ENCODE measurements around the gene LIPA.
"Not testable (repeated sequence)": the region's sequence is repeated elsewhere in the genome, so short reads cannot be mapped to it uniquely, and the experiment has no call there.

LIPA gene

DNA sequence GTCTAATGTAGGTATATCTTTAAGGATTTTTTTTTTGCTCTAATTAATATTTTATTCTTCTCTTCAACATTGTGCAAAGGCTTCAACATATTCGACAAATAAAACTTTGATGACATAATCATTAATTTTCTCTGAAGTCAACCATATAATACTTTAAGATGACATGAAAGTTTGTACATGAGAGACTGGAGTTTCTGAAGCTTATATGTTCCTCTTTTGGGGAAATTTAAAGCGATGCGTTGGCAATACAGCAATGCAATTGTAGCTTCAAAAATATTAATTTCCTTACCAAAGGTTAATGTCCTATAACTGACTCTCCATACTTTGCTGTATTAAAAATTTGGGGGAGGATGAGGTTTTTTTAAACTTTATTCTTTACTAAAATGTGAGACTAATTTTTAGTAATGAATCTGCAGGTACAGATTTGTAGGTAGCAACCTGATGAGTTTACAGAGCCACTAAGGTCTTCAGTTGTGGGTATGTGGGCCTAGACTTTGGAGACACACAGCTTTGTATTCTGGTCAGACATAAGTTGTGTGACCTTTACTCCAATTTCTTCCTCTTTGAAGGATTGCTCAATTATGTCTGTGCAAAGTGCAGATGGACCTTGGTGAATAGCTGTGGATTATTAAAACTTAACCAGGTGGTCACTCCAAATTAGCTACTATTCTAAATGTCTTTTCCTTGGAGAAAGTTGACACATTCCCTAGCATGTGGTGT is 18.0 kb upstream of the LIPA start:
- no peak for FAIRE-seq

DNA sequence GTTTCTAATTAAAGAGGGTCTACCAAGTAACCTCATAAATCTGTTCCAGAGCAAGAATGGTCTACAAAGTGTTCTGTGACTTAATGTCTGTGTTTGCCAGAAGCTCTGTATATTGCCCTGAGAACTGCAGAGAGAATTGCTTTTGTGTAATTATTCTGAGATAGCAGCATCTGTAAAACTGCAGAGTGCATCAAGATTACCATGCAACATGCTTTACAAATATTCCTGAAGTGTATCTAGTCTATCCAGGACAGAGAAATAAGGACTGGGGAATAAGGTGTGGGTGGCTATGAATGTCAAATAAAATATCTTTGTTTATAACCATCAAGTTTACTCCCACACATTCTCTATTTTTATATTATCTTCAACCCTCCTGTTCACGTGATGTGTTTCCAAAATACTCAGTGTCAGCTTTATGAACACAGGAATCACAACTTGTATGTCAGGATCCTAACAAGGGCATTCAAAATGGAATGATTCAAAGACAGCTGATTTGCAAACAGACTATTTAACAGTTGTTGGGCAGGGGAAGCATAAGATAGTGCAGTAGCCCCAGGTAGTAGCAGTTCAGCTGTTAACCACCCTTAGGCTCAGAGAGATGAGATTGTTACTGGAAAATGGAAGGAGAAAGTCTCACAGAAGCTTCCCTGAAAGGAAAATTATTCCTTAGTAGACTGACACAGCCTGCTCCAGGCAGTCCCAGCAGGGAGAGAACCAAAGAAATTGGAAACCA is 15.3 kb upstream of the LIPA start:
- no peak for FAIRE-seq

DNA sequence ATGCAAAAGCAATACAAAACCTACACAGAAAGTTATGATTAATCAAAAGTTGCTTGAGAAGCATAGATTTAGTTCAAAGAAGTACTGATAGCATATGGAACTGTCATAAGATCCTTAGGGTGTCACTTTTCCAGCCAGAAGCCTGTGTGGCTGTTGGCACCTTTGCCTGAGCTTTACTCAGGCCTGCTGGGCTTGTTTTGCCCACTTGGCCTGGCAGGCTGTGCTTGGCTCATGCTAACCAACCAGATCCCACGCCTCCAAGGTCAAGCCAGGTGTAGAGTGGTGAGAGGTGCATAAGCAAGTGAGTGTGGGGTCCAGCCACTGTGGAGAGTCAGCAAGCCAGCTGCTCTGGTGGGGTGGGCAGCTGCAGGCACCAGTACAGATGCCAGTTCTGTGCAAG is 12.0 kb upstream of the LIPA start:
- no peak for FAIRE-seq

DNA sequence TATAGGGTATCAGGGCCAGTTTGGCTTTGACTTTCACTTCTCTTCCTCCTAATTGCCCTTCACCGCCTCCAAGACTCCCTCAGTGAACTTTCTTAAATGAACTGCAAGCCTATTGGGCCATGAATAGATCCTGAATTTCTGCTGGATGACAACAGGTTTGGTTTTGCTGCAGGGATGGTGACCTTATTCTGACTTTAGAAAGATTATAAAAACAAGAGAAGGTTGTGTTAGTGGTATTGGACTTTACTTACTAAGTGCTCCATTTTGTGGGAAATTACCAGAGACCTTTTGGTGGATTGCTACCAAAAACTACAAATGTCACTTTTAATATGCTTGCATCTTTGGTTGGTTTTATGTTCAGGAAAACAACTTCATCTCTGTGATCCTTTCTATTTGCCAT is 11.5 kb upstream of the LIPA start:
- FAIRE-seq, result no peak

DNA sequence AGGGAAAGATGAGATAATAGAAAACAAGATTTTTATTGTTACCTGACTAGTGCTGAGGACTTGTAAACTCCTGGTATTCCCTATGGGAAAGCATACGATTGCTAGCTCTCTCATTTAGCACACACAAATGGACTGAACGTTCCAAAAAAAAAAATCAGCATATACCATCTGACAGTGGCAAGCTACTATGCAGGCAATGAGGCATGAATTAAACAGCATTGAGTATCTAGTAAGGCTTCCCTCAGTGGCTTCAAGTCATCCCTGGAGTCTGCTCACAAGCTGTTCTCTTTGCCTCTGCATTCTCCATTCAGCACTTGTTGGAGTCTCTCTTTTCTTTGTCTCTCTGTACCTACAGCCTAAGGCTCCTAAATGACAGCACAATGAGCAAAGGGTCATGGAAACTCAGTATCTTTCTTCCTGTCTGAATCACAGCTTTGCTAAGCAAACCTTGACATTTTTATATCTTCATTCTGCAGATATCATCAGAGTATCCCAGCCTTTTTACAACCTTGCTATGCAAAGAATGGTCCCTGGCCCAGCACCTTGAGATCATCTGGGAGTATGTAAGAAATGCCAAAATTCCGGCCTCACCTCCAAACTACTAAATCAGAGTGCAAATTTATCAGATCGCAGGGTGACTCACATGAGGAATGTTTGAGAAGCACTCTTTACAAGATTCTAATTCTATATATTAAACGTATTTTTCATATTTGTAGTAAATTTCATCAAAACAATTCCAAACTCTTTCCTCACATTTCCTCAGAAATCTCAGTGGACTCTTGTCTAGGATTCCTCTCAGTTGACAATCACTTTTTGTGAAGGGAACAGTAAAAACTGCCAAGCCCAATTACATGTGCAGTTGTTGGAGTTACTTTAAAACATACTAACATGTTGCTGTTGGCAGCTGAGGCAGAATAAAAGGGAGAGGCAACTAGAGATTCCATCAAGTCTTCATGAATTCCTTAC is 10.8 kb upstream of the LIPA start:
- no peak for FAIRE-seq

DNA sequence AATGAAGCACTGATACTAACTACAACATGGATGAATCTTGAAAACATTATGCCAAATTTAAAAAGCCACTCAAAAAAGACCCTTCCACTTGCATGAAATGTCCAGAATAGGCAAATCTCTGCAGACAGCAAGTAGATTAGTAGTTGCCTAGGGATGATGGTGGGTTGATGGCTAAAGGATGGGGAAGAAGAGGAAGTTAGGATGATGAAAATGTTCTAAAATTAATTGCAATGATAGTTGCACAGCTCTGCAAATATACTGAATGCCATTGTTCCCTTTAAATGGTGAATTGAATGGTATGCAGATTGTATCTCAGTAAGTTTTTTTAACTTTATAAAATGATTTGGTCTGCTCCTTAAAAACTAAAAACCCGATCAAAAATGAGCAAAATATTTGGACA is 7.3 kb upstream of the LIPA start:
- no peak for FAIRE-seq

DNA sequence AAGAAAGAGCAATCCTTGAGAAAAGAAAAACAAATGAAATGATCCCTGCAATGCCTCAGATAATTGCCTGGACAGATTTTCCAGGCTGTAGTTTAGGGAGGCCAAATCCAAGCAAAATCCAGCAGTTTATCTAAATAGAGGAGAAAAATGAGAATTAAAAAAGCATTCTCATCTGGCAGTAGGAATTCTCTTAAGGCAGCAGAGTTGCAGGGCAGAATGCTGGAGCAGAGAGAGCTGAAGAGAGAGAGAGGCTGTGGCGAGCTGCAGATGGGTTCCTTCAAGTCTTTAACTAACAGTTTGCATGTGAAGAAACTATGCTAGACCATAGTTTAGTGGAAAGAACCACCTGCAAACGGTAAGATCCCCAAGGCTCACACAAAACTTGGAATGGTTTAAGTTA is 6.0 kb upstream of the LIPA start:
- no peak for FAIRE-seq

DNA sequence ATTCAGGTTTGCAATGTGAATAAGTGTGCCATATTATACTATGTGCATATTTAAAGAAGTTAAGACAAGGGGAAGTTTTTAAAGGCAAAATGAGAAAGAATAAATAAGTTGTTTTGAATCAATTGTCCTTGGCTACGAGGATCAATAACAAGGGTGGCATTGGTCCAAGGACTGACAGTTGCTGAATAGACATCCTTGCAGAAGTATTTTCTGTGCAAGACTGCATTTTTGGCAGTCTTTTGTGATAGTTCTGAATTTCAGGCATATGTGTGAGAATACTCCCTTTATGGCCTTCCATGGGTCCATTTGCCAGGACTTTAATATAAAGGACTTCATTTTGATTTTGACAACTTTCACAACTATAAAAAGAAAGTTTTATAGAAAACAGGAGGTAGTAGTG is 5.4 kb upstream of the LIPA start:
- FAIRE-seq, result no peak

DNA sequence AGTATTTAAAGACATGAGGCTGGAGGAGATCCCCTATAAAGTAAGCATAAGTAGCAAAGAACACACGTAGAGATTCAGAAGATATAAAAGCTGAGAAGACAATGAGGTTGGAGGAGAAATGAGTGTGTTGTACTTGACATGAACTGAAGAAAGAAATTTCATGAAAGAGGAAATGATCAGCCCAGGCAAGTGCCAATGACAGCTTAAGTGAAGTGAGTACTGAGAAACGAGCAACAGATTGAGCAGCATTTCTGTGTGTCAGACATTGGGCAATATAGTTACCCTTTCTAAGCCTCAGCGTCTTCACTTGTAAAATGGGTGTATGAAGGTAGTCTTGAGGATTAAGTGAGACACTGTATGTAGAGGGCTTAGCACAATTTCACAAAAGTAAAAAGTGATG is 4.8 kb upstream of the LIPA start:
- no peak for FAIRE-seq

DNA sequence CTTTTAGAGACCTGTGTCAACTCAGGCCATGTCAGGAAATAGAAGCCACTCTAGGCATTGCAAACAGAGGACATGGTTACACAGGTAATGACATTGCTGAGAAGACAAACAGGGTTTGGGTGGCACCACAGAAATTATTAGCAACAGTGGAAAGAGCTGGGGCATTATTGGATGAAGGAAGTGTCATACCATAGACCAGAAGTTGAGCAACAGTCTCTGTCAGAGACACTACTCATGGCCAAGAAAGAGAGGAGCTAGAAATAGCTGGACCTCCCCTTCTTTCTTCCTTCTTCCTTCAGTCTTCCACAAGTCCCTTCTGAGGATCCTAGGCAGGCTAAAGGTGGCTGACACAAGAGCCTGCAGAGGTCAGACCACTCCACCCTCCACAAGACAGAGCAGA is 4.2 kb upstream of the LIPA start:
- FAIRE-seq, result no peak

DNA sequence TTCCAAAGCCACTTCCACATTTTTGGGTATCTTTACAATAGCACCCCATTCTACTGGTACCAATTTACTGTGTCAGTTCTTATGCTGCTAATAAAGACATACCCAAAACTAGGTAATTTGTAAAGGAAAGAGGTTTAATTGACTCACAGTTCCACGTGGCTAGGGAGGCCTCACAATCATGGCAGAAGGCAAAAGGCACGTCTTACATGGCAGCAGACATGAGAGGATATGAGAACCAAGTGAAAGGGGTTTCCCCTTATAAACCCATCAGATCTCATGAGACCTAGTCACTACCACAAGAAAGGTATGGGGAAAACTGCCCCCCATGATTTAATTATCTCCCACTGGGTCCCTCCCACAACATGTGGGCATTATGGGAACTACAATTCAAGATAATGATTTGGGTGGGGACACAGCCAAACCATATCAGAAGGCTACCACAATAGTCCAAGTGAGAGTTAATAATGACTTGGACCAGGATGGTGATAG is 3.6 kb upstream of the LIPA start:
- not testable (repeated sequence) for FAIRE-seq

DNA sequence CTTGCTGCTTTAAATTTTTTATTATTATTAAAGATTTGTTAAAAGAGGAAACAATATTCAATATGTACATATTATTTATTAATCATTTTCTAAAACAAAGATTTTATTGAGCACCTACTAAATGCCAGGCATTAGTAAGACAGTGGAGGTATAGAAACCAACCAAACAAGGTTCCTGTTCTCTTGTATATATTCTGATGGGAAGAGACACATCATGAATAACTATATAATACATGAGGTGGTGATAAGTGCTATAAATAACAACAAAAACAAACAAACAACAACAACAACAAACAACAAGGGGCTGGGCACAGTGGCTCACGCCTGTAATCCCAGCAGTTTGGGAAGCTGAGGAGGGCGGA is 630 bp upstream of the LIPA start:
- no peak for FAIRE-seq

DNA sequence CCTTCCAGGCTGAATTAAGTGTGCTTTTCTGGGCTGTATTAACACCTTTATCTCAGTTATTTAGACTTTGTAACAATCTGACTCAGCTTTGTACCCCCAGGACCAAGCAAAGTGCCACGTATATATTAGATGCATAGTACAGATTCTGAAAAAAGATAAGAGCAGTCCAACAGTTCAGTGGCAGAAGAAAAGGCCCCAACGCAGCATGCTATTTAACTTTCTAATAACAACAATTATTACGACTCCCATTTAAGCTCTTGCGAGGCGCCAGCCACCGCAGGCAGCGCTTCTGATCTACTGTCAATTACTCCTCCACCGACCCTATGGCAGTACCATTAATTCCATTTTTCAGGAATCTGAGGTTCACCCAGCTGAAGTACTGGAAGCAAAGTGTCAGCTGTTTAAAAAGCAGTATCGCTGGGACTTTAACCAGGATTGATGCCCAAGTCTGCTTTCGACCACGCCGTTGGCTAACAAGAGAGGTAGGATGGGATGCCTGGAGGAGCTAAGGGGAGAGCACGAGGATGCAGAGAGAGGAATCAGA is 638 bp downstream of the LIPA start:
- no peak for FAIRE-seq

DNA sequence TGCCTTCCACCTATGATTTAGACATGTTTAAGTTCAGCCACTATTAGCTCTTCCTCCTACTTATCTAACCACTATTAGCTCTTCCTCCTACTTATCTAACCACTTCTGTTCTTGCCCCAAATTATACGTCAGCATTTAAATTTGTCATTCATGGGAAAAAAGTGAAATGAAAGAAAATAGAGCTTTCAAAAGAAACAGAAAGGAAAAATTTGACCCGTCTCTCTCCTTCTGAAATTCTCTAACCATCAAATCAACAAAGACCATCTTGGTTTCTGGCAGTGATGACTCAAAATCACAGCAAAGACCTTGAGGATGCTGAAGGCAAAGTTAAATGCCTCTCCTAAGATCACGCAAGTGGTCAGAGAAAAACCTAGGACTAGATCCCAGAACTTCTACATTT is 2.6 kb downstream of the LIPA start:
- FAIRE-seq, result no peak

DNA sequence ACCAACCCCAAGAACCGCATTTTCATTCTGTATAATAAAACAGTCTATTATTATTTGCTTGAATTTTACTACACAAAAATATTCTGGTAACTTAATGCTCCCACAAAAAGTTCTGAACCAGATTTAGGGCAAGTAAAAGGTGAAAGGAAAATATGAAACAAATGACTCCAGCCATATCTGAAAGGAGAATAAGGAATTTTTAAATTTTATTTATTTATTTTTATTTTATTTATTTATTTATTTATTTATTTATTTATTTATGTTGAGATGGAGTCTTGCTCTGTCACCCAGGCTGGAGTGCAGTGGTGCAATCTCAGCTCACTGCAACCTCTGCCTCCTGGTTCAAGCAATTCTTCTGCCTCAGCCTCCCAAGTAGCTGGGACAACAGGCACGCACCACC is 4.0 kb downstream of the LIPA start:
- FAIRE-seq, result not testable (repeated sequence)

DNA sequence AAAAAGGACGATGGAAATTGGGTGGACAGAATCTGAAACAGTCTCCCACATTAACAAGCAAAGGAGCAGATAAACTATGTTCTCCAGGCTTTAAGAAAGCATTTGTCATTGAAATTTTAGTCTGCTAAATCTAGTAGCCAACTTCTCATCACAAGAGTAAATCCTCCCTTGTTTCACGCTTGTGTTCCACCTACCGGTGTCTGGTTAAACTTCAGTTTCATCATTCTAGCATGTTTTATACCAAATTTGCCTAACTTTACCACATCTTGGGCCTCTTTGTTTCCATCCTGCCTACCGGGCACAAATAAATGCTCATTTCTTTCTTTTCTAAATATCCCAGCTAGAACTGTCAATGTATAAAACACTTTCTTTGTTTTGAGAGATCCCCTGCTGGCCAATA is 5.8 kb downstream of the LIPA start:
- no peak for FAIRE-seq

DNA sequence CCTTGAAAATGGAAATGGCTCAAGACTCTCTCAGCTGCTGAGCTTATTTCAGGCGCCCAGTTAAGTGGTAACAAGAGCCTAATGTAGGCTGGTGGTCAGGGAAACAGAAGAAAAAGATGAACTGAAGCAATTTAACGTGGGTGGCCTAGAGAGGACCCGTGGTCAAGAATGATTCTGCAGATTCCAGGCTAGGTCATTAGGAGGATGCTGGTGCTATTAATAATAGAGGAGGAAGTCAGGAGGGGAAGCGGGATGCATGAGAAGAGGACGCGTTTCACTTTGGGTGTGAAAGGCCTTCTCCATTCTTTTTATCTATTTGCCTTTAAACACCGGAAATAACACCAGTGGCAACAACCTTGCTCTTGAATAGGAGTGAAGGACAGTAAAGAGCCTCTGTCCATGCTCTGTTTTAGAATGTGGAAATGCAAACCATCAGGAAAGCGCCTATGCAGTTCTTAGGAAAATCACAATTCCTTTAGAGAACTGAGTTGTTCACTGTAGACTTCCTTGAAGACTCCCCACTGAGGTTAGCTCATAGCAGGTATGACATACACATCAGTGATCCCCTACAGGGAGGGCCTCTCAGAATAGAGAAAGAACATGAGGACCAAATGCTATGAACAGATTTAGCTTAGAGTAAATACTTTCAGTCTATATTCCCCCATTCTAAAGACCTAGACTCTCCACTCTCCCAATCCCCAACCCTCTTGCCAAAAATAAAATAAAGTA is 8.6 kb downstream of the LIPA start:
- FAIRE-seq, result no peak

DNA sequence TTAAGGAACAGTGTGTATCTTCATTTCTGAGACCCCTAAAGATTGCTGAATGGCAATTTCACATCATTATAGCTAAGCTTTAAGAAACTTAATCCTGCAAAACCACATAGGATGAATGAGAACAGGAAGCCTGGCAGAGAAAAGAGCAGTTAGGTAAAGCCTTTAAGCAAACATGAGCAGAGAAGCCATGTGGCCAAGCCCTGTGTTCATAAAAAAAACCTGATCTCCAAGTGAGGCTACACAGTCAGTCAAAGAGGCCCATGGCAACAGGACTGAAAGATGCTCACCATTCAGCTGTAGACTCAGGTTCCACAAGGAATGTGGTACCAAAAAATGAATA is 9.3 kb downstream of the LIPA start:
- FAIRE-seq, result no peak

DNA sequence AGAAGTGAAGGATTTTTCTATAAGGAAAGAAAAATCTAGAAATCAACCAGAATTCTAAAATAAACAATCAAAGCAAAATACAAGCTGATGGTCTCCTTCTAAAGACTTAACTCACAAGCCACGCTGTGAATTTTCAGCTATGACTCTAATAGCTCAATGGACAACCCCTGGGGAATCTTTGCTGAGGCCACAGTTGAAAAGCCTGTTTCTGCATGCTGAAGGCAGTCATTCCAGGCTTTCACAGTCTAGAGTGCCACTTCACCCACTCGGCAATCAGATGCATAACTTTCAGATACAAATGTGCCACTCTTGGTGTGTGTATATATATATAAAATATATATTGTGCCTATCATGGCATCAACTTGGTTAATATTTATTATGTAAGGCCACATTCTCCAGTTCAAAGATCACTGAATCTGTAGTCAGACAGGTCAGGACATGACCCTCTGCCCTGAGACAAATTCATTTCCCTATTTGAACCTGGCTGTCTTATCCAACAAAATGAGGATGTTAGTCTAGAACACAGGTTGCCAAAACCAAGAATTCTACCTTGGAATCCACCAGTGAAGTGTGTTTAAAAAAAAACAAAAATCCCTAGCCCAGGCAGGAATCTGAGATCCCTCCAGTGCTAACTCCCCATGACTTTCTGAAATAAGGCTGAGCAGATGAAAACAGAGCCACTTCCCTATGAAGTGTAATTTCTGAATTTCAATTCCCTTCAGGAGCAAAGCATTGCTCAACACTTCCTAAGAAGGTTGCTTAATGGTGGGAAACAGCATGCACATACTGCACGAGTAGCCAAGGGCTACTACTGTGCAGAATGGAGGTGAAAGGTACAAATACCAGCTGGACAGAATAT is 9.9 kb downstream of the LIPA start:
- no peak for FAIRE-seq

DNA sequence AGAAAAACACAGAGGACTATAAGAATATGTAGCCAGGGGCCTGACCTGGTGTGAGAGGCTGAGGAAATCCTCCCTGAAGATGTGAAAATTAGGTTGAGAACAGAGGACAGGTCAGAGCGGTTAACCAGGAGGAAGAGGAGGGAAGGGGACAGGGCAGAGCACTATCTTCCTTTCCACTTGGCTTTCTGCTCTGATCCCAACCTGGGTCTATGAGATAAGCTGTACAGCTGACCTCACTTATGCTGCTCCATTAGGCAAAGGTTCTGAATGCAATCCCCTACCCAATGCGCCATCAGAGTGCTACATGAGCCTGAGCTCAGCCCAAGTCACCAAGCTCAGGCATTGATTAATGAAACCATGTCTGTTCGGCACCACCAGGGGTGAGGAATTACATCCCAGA is 10.5 kb downstream of the LIPA start:
- FAIRE-seq, result no peak

DNA sequence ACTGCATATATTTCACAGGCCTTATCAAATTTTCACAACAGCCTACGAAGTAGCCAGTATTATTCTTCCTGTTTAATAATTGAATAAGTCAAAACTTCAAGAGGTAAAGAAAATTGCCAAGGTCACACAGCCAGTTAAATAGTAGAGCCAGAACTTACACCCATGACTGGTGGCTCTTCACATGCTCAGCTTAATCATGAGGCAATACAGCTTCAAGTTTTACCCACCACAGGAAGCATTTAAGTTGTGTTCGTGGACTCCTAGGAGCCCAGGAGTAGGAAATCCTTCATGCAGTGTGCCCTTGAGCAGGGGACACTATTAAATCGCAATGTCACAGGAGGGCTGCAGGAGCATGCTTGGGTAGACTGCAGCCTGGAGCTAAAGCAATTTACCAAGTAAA is 11.1 kb downstream of the LIPA start:
- FAIRE-seq, result no peak

Data from G401.6 (cell line).